ENCODE data around the gene IL17RD. TPM values are rescaled to one million over a fixed set of nuclear protein-coding genes. Genes with fewer than 3 reads are reported as not detected.

Gene IL17RD
- total RNA-seq, 1 donor from 2014 or later = 0.02 TPM

DNA sequence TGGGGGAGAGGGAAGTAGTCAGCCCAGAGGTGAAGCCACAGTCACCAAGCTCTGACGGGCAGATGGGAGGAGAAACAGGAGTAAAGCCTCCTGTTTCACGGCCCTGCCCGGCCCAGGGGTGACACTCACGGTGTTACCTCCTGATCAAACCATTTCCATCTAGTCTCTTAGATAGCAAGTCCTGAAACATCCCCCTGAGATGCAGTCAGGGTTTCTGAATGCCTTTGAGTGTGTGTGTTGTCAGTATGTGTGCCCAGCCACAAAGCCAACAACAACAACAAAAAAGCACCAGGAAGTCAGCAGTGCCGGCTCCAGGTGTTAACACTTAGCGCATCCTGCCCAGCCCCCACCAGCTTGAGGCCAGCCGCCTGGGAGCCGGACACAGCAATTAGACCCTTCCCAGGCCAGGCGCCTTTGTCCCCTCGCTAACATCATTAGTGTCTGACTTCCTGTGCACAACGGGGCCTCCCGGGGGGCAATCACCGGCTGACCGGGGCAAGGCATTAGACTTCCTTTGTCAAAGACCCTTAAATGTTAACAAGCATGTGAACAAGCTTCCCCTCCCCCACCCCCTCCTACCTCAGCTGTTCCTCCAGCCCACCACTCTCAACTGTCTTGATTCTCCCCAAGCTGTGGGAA lies 34.5 kb downstream of the IL17RD start:
- intact Hi-C loops (cut with micrococcal nuclease) = no loop called here

DNA sequence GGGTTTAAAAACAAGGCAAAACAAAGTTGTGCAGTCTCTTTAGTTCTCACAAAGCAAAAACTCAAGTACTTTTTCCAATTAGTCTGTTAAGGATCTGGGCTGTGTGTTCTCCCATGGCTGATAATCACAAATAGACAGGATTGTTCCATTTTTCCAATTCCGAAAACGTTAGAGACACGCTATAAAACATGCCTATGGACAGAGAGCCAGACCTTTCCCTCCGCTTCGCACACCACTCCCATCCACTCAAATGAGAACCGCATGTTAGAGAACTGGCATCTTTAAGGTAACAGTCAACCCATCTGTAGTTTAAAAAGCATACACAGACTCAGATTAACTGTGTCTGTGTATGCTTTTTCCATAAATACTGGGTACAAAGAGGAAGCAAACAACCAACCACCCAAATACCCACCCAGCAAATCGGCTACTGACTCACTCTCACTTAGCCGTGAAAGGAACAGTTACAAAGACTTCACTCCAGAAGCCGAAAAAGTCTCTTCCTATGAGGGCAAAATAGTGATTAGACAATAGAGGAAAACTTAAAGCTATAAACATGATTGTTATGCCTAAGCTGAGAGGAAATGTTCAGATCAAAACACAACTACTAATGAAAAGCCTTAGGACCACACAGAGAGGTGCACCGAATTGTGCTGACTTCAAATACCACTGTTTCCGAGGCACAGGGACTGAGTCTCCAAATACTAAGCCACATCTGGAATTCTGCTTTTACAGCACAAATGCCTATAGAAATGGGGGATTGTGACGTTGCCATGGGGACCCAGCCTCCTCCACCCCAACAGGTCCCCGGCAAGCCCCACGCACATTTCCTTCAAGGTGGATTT lies 36.1 kb downstream of the IL17RD start:
- intact Hi-C loops (cut with micrococcal nuclease) = no loop called here

DNA sequence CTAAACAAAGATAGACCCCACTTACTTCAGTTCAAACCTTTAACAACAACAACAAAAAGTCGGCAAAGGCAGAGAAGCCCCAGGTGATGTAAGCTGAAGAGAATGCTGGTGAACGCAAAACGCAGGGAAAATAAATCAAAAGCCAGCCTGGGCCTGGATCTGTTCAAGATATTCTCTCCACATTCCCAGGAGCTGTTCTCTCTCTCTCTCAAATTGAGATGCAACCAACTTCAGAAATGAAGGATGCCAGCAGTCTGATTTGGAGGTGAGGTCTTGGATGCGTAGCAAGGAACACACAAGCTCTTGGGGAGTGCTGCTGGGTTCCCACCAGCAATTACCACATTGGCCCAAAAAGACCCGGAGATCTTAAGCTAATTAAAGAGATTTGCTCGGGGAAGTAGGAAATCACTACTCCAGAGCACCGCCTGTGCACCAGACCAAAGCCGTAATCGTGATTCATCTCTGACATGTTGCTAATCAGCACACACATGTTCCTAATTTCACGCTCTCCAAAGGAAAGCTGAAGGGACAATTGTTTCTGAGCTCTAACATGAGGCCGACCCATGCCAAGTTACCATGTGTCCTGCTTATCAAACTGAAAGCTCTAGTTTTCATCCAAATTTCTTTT lies 37.1 kb downstream of the IL17RD start:
- intact Hi-C loops (cut with micrococcal nuclease) = no loop called here

DNA sequence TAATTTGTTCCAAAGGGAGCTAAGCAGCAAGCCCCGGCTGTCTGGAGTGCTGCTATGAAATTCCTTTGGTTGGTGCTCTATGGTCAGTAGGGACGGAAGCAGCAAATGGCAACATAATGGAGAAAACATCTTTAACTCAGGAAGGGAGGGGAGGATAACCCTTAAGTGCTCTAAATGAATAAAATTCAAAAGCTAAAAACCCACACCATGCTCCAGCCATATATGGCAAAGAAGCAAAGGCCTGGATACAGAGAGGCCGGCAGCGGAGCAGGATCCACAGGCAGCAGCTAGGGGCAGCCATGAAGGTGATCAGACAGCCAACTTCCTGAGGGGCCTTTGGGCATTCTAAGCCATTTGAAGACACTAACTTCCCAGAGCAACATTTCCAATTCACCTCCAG lies 38.9 kb downstream of the IL17RD start:
- intact Hi-C loops (cut with micrococcal nuclease) = no loop called here

DNA sequence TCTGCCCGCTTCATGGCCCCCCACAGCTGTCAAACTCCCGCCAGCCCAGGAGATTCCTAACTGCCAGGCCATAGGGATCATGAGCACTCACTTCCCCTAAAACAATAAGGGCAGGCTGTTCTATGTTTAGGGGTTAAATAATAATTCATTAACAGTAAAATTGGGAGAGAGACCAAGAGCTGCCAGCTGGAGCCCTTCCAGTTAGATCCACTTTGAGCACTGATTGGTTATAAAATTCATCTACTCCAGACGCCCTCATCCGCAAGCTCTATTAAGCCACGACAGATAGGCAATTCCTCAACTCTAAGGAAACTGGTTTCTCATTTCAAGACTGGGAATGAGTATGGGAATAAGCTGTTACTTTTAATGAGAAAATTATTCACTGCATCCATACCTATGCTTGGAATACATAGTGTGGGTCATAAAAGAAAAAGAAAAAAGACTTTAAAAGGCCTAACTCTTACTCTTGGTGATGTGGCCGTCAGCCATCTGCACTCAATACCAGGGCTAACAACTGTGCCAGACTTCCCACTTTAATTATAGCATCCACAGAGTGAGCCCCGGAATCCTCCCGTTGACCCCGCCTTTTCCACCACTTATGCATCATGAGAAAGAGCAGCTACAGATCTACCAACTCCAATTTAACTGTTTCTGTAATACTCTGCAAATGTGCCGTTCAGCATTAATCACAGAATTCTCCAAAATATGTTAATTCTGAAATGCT lies 44.5 kb downstream of the IL17RD start:
- intact Hi-C loops (cut with micrococcal nuclease) = no loop called here

DNA sequence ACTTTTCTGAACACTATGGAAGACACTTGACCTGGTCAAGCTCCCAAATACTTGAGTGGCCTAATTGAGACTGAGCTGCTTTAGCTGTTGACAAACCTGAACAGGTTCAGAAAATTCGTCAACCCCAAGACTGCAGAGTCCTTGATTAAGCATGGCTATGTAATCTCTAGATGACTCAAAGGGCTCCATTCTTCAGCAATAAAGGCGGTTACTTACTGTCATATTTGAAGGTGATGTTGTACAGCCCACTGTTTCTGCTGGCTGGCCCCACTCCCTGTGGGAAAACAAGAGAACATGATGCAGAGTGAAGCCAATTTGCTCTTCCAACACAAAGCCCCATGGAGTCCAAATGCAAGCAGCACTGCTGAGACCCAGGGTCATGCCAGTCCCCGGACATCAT lies 45.1 kb downstream of the IL17RD start:
- intact Hi-C loops (cut with micrococcal nuclease) = no loop called here

DNA sequence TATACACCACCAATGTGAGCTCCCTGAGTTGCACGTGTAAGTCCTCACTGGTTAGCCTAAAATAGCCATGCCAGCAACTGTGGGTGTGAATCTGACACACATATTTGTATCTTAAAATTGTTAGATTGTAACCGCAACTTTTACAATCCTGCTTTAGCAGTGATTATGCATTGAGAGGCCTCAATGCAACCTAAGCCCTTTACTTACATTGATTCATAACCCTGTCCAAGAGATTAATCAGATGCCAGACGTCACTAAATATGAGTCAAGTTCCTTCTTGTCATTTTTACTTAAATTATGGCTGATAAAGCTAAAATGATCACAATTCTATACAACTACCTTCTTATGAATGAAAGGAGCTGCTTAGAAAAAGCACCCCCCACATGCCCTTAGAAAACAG lies 46.9 kb downstream of the IL17RD start:
- intact Hi-C loops (cut with micrococcal nuclease) = no loop called here

DNA sequence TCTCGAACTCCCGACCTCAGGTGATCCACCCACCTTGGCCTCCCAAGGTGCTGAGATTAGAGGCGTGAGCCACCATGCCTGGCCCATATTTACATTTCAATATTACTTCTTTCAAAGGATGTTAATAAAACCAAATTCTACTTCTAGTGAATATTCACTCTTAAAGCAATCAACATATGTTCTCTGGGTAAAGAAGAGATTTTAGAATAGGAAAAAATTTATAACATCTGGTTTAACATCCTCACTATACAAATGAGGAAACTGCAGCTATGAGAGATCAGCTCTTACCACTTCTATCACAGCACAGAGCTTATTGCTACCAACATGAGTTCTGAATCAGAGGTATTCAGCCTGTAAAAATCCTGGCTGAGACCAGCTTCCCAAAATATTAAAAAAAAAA lies 48.7 kb downstream of the IL17RD start:
- intact Hi-C loops (cut with micrococcal nuclease) = no loop called here

DNA sequence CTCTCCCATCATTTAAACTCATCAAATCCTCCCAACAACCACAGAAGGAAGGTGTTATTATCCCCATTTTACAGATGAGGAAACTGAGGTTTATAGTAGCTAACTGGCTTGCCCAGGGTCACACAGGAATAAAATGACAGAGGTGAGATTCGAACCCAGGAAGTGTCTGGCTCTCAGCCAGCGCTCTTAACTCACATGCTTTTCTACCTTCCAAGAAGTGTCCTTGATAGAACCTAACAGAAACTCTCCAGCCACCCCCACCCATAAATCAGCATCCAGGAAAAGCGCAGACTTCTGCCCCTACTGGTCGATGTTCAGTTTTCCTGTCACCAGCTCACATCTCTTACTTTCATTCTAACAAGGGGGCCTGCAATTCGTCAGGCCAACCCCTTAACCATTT lies 52.9 kb downstream of the IL17RD start:
- intact Hi-C loops (cut with micrococcal nuclease) = no loop called here

DNA sequence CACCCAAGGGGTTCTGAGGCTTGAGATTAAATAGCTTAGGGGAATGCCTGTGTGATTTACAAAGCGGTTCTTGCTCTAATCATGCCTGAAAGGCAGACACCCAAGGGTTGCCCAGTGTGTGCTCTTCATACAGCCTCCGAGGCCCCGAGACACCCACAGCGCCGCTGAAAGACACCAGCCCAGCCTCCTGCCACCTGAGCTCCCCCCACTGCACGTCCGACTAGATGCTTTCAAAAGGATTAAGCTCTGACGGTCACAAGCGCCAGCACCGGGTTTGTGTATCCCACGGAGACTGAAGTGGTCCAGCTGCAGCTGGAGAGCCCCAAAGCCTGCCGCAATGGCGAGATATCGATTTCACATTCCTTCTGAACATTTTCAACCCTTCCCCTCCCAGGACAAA lies 54.4 kb downstream of the IL17RD start:
- intact Hi-C loops (cut with micrococcal nuclease) = no loop called here

DNA sequence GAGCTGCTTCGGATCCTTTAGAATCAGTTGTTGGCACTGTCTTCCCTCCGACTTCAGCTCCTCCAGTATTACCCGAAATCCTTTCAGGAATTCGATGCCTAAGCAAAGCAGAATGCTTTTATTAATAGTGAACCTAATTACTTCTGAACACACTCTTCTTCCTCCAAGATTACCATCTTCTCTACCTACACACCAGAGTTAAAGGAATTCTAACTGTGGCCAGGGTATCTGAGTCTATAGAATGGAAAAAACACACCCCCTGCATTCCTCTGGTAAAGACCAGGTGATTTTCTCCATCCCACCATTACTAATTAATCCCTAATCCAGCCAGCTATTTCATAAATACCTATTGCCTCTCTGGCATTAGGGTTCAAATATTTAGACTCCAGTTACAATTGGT lies 54.9 kb downstream of the IL17RD start:
- intact Hi-C loops (cut with micrococcal nuclease) = no loop called here

DNA sequence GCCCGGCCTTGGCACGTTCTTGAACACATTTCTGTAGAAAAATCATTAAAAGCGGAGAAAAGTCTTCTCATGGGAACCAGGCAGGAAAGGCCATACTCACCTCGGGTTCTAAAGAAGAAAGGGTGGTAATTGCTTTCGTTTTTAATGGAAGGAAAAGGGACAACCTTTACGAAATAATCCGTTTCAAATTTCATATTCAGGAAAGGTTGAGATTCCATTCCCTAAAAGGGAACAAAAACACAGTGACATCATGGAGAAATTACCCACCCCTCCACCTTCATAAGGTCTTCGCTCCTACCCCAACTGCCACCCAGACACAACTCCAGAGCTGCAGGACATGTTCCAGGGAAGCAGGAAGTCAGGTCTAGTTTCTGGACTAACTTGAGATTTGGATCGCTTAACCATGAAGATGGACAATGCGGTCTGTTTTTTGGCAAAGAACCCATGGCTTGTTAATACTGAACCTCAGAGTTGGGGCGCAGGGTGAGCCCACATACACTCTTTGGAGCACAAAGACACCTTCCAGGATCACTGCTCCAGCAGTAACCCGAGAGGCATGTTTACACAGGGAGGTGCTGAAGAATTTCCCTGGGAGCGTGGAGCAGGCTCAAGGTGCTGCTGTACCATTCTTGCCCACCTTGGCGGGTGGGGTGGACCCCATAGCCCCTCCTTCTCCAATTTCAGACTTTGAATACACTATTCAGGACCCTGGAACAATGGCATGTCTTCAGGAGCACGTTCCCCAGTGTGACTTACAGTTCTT lies 55.5 kb downstream of the IL17RD start:
- intact Hi-C loops (cut with micrococcal nuclease) = no loop called here

DNA sequence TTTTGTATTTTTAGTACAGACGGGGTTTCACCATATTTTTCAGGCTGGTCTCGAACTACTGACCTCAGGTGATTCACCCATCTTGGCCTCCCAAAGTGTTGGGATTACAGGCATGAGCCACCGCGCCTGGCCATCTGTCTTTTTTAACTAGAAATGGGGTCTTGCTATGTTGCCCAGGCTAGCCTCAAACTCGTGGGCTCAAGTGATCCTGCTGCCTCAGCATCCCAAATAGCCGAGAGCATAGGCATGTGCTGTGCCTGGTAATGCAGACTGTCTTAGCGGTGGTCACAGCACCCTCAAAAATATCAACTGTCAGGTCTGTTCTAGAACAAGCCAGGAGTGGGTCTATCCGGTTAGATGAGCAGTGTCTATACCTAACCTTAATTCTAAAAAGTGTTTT lies 56.5 kb downstream of the IL17RD start:
- intact Hi-C loops (cut with micrococcal nuclease) = no loop called here

DNA sequence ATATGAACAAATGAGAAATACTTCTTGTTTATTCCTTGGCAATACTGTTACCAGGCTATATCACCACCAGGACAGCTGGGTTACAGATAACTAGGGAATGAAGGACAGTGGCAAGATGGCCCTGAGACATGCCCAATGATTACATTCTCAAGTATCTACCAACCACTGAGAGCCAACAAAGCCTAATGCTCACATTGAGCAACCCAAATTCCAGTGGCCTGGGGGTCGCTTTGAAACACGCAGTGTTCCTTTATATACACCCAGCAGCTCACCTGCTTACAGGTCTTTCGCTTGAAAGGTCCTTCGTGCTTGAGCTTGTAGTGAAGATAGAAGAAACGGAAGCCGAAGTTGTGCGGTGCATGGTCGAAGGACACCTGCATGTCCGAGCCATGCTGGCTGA lies 59.6 kb downstream of the IL17RD start:
- intact Hi-C loops (cut with micrococcal nuclease) = no loop called here

DNA sequence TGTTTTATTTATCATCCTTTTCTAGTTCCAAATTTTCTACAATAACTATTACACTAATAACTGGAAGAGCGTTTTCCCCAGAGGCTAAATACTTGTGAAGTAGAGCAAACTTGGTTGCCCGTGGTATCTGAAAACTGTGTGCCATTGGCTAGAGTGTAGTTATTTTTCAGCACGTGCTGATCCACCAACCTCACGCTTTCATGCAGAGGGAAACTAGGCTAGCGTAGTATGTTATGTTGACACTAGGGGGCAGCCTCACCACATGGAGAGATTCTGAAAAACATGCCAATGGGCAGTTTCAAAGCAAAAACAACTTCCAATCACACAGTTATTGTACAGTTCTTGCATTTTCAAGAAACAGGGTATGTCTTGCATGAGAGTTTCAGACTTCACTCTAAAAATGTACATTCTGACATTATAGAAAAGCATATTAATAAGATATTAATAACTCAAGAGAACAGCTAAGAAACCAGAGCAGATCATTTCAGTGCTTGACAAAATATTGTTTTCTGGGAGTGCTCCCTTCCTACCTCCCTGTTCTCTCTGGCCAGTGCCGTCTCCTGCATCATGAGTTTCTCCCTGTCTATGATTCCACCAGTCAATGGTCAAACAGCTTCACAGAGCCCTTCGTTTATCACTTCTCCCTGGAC lies 65.0 kb downstream of the IL17RD start:
- intact Hi-C loops (cut with micrococcal nuclease) = no loop called here

DNA sequence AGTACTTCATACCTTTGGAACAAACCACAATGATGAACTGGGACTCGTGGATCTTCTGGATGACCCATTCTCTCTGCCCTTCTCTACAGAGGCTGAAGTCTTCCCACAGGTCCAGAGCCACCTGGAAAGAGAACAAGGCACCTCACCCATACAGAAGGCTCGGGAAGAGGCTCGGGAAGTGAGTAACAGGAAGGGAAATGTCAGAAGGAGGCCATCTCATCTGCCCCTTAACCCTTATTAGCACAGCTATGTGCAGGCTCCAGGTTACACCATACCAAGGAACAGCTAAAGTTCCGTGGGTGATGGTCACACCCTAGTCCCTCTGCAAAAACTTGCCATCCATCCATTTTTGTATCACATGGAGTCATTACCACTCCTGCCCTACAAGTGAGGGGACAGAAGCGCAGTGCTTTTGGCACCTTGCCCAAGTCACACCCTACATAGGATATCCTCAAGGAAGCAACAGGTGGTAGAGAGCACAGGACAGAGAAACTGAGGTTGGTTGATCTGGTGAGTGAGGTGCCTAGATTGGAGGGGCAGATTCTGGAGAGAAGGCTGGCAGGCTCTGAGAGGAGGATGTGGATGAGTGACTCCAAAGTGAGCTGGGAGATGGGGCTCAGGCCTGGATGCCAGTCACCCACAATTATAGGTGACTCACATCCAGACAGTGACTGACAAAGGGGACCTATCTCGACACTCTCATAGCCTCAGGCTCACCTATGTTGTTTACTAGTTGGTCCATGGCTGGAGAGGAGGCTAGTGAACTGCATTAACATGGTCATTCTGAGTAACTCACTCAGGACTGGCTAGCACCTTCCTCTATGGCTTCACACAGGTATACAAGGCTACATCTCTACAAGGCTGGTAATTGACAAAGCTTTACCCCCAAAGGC lies 66.5 kb downstream of the IL17RD start:
- intact Hi-C loops (cut with micrococcal nuclease) = no loop called here

DNA sequence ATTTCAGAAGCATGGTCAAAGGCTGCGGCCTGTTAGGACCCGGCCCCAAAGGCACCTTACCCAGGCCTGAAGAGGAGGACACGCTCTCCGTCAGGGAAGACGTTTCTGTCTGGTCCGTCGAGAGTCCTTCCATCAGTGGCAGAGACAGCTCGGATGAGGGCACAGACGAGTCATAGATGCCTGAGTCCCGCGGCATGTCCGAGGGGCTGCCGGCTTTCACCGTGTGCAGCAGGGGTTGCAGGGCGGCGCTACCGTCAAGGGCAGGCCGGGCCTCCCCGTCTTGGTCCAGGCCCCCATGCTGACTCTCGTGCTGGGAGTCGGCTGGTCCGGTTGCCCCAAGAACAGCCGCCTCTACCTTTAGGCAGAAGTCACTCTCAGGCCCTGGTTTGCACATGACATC lies 67.6 kb downstream of the IL17RD start:
- intact Hi-C loops (cut with micrococcal nuclease) = no loop called here

DNA sequence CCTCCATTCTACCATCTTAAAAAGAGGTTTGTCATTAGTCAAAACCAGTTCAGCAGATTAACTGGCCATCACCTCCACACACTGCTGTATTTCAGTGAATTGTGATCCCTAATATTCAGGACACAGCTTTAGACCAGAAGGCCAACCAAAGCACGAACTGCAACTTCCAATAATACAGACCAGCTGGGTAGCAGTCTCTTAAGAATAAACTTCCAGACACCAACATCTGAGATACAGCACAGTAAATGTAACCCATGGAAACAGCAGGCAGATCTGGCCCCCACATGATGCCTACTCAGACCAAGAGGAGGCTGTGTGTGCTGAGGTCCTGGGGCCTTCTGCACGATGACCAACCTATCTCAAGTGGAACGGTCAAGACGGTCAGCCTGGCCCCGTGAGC lies 69.8 kb downstream of the IL17RD start:
- intact Hi-C loops (cut with micrococcal nuclease) = no loop called here

DNA sequence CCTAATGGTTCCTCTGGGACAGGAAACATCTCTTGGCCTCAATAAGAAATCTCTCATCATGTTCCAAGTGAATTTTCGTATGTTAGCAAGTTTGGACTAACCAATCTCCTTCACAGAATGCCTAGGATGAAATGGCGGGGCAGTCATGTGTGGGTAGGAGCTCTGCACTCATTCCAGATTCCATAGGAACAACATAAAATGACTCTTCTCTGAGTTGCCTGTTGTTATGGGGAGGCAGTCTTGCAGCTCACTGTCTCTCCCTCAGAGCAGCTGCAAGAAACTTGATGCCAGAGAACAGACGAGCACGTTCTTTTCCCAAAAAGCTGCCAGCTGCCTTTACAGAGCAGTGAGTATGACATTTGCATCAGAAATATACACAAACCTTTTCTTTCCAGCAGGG lies 70.6 kb downstream of the IL17RD start:
- intact Hi-C loops (cut with micrococcal nuclease) = no loop called here

All from T-helper 2 cell treated with Interferon-gamma antibody and Interleukin-4, amounts not matched to agents 100 ng/mL and 5 ng/mL, for 36 hours (primary cell).